ENCODE measurements around the gene HBD. TPM values are rescaled to one million over a fixed set of nuclear protein-coding genes. Genes with fewer than 3 reads are reported as not detected.

Gene HBD
- total and polyA plus RNA-seq, 7 donors: 0.17 to 6.2 (median 1.6) TPM; not detected in 4

GRCh38 chr11:5267033-5267563 lies 32.8 kb upstream of the HBD start:
- 82 to 88% (median 85%) methylated on average over 2 of the region's 2 CpGs for WGBS, 3 donors
- H3K4me3 ChIP-seq: no peak overlapping the region
- no peak for TF ChIP-seq CTCF (IDR thresholded peaks at IDR 0.05)
- DNase-seq: no peak
- intact Hi-C loops (cut with DNase I): no loop called here
- H3K4me1 ChIP-seq: no peaks in the 10 kb centered on the region
- no peak overlapping the region for H3K27ac ChIP-seq
- ATAC-seq: no peak
- no peaks in the 10 kb centered on the region for H3K36me3 ChIP-seq (ENCODE audit: insufficient read depth in 1 of 2, low read depth in 1 of 2)
- H3K9me3 ChIP-seq: no peaks in the 10 kb centered on the region
- H3K27me3 ChIP-seq (ENCODE audit: insufficient read depth in 3 of 3, low read length in 2 of 3): no peaks in the 10 kb centered on the region

GRCh38 chr11:5266609-5267008 lies 32.3 kb upstream of the HBD start:
- intact Hi-C loops (cut with DNase I): no loop called here
- H3K27ac ChIP-seq: no peak overlapping the region

GRCh38 chr11:5265832-5266231 lies 31.5 kb upstream of the HBD start:
- no peak for ATAC-seq
- no peak for TF ChIP-seq CTCF (IDR thresholded peaks at IDR 0.05)

More at GRCh38 chr11:5266609-5267008, 32.3 kb upstream of the HBD start:
- ATAC-seq: no peak
- Histone ChIP-seq H3K27me3 (ENCODE audit: insufficient read depth in 3 of 3, low read length in 2 of 3) (no peaks in the 10 kb centered on the region), H3K9me3 (no peaks in the 10 kb centered on the region), H3K4me3 (no peak overlapping the region), H3K36me3 (ENCODE audit: insufficient read depth in 1 of 2, low read depth in 1 of 2) (no peaks in the 10 kb centered on the region), H3K4me1 (no peaks in the 10 kb centered on the region)
- TF ChIP-seq CTCF (IDR thresholded peaks at IDR 0.05): no peak
- DNase-seq: no peak

GRCh38 chr11:5258543-5259262 lies 24.4 kb upstream of the HBD start:
- TF ChIP-seq CTCF (IDR thresholded peaks at IDR 0.05): no peak
- intact Hi-C loops (cut with DNase I): no loop called here
- DNase-seq (no peak), ATAC-seq (no peak)
- H3K9me3 ChIP-seq: no peaks in the 10 kb centered on the region
- 65 to 73% (median 66%) methylated on average over 7 of the region's 7 CpGs for WGBS, 3 donors
- H3K4me3 ChIP-seq: no peak overlapping the region
- H3K27me3 ChIP-seq (ENCODE audit: insufficient read depth in 3 of 3, low read length in 2 of 3): no peaks in the 10 kb centered on the region
- H3K27ac ChIP-seq: no peak overlapping the region
- H3K36me3 ChIP-seq (ENCODE audit: insufficient read depth in 1 of 2, low read depth in 1 of 2): no peaks in the 10 kb centered on the region
- no peaks in the 10 kb centered on the region for H3K4me1 ChIP-seq

More at GRCh38 chr11:5265832-5266231, 31.5 kb upstream of the HBD start:
- DNase-seq: no peak
- intact Hi-C loops (cut with DNase I): no loop called here
- no peaks in the 10 kb centered on the region for H3K4me1 ChIP-seq
- H3K27ac ChIP-seq: no peak overlapping the region
- H3K9me3 ChIP-seq: no peaks in the 10 kb centered on the region
- no peak overlapping the region for H3K4me3 ChIP-seq
- H3K36me3 ChIP-seq (ENCODE audit: insufficient read depth in 1 of 2, low read depth in 1 of 2): no peaks in the 10 kb centered on the region
- 42 to 57% (median 42%) methylated on average over 2 of the region's 2 CpGs for WGBS, 3 donors
- H3K27me3 ChIP-seq (ENCODE audit: insufficient read depth in 3 of 3, low read length in 2 of 3): no peaks in the 10 kb centered on the region

Measured in psoas muscle (tissue), 8 donors.